T-helper 17 cell (primary cell): Measurements from ENCODE around the gene SP140. TPM values are rescaled to one million over a fixed set of nuclear protein-coding genes. Genes with fewer than 3 reads are reported as not detected.
"Not testable (repeated sequence)": the region's sequence is repeated elsewhere in the genome, so short reads cannot be mapped to it uniquely, and the experiment has no call there.

Experiments
- ATAC-seq: fragments of 150-1000 bp; cut with Tn5 transposase; 2 replicates; pipeline ENCODE4 v1.10.0; 2021; ENCODE audit warnings: mild to moderate bottlenecking, moderate library complexity
- DNase-seq, 3 donors: peaks; one replicate each; pipeline versions ENCODE4 v3.0.0 to v3.0.0-alpha.2; 2020 to 2021
- H3K9me3 ChIP-seq: one replicate; pipeline ENCODE4 v1.7.0; 2013; ENCODE audit warnings: low read length, mild to moderate bottlenecking; ENCODE audit not compliant: control insufficient read depth, poor library complexity, severe bottlenecking
- H3K27ac Mint-ChIP-seq: one replicate; pipeline ENCODE4 v1.8.0; 2022; ENCODE audit warnings: mild to moderate bottlenecking, moderate library complexity, mixed read lengths
- H3K27me3 Mint-ChIP-seq: one replicate; pipeline ENCODE4 v1.8.0; 2022; ENCODE audit warnings: mixed read lengths
- H3K36me3 Mint-ChIP-seq: one replicate; pipeline ENCODE4 v1.8.0; 2022; ENCODE audit warnings: low read depth, mixed read lengths
- H3K4me1 Mint-ChIP-seq: one replicate; pipeline ENCODE4 v1.8.0; 2022; ENCODE audit warnings: mild to moderate bottlenecking, mixed read lengths
- H3K4me3 Mint-ChIP-seq: one replicate; pipeline ENCODE4 v1.8.0; 2022; ENCODE audit warnings: mild to moderate bottlenecking, moderate library complexity, mixed read lengths
- total RNA-seq, 4 donors: library from RNA in 2 of 4; stranded (reverse) in 2 of 4; gene quantifications; one replicate each; pipeline ENCODE4 v1.2.3 and lab custom pipeline; 2022 to 2026

SP140 gene
- total RNA-seq, 2 donors from 2014 or later = 67.2 to 68.2 TPM

GRCh38 chr2:230311634-230312033 lies 86.1 kb downstream of the SP140 start:
- H3K9me3 ChIP-seq, ATAC-seq, H3K27me3 Mint-ChIP-seq, DNase-seq, H3K4me3 Mint-ChIP-seq: not testable (repeated sequence)
- Mint-ChIP-seq H3K27ac (peak overlapping the region; percentile 79), H3K36me3 (peaks cover 10% of the 10 kb centered on the region), H3K4me1 (peaks cover 15% of the 10 kb centered on the region)

GRCh38 chr2:230312638-230313037 lies 87.1 kb downstream of the SP140 start:
- H3K9me3 ChIP-seq = no peaks in the 10 kb centered on the region
- Mint-ChIP-seq H3K4me3 (no peak overlapping the region), H3K36me3 (peaks cover 10% of the 10 kb centered on the region), H3K27me3 (no peaks in the 10 kb centered on the region), H3K27ac (no peak overlapping the region), H3K4me1 (peaks cover 21% of the 10 kb centered on the region)
- ATAC-seq = no peak
- no peak for DNase-seq

- ATAC-seq = no peak
- Mint-ChIP-seq H3K36me3 (peaks cover 10% of the 10 kb centered on the region), H3K27ac (peak overlapping the region; percentile 95), H3K27me3 (no peaks in the 10 kb centered on the region), H3K4me1 (peaks cover 47% of the 10 kb centered on the region), H3K4me3 (no peak overlapping the region)
- no peaks in the 10 kb centered on the region for H3K9me3 ChIP-seq
- DNase-seq = no peak
These were observed 91.8 kb downstream of the SP140 start for GRCh38 chr2:230317366-230317765.

GRCh38 chr2:230318190-230319121 lies 92.9 kb downstream of the SP140 start:
- H3K36me3 Mint-ChIP-seq = peaks cover 5% of the 10 kb centered on the region
- peak overlapping the region; percentile 95 for H3K27ac Mint-ChIP-seq
- DNase-seq (no peak), ATAC-seq (peak; percentile 35)
- peaks cover 51% of the 10 kb centered on the region for H3K4me1 Mint-ChIP-seq
- peak overlapping the region; percentile 90 for H3K4me3 Mint-ChIP-seq
- H3K9me3 ChIP-seq = no peaks in the 10 kb centered on the region
- H3K27me3 Mint-ChIP-seq = no peaks in the 10 kb centered on the region

- DNase-seq (peak in 2 of 3 donors; percentile 35 to 39), ATAC-seq (peak; percentile 96)
- Mint-ChIP-seq H3K4me1 (peaks cover 45% of the 10 kb centered on the region), H3K27me3 (no peaks in the 10 kb centered on the region), H3K36me3 (no peaks in the 10 kb centered on the region), H3K27ac (peak overlapping the region; percentile 95), H3K4me3 (peak overlapping the region; percentile 90)
- no peaks in the 10 kb centered on the region for H3K9me3 ChIP-seq
These were observed 93.8 kb downstream of the SP140 start for GRCh38 chr2:230319211-230319862.

- Mint-ChIP-seq H3K4me1 (peaks cover 50% of the 10 kb centered on the region), H3K27ac (no peak overlapping the region), H3K4me3 (no peak overlapping the region), H3K27me3 (no peaks in the 10 kb centered on the region), H3K36me3 (no peaks in the 10 kb centered on the region)
- H3K9me3 ChIP-seq = no peaks in the 10 kb centered on the region
- DNase-seq (no peak), ATAC-seq (no peak)
These were observed 95.5 kb downstream of the SP140 start for GRCh38 chr2:230321031-230321430.

GRCh38 chr2:230322561-230323384 lies 97.2 kb downstream of the SP140 start:
- H3K36me3 Mint-ChIP-seq = peaks cover 3% of the 10 kb centered on the region
- no peak overlapping the region for H3K4me3 Mint-ChIP-seq
- DNase-seq = no peak
- no peaks in the 10 kb centered on the region for H3K9me3 ChIP-seq
- no peak for ATAC-seq
- peaks cover 57% of the 10 kb centered on the region for H3K4me1 Mint-ChIP-seq
- H3K27ac Mint-ChIP-seq = no peak overlapping the region
- H3K27me3 Mint-ChIP-seq = no peaks in the 10 kb centered on the region

GRCh38 chr2:230323385-230324106 lies 98.0 kb downstream of the SP140 start:
- H3K27ac Mint-ChIP-seq = no peak overlapping the region
- no peak for DNase-seq
- no peaks in the 10 kb centered on the region for H3K27me3 Mint-ChIP-seq
- H3K36me3 Mint-ChIP-seq = peaks cover 3% of the 10 kb centered on the region
- ATAC-seq = no peak
- H3K4me1 Mint-ChIP-seq = peaks cover 54% of the 10 kb centered on the region
- H3K4me3 Mint-ChIP-seq = no peak overlapping the region
- H3K9me3 ChIP-seq = no peaks in the 10 kb centered on the region

GRCh38 chr2:230324503-230324902 lies 99.0 kb downstream of the SP140 start:
- no peaks in the 10 kb centered on the region for H3K9me3 ChIP-seq
- peaks cover 53% of the 10 kb centered on the region for H3K4me1 Mint-ChIP-seq
- H3K36me3 Mint-ChIP-seq = peaks cover 6% of the 10 kb centered on the region
- ATAC-seq (no peak), DNase-seq (no peak)
- no peak overlapping the region for H3K27ac Mint-ChIP-seq
- H3K27me3 Mint-ChIP-seq = no peaks in the 10 kb centered on the region
- H3K4me3 Mint-ChIP-seq = no peak overlapping the region

GRCh38 chr2:230325316-230326243 lies 100.0 kb downstream of the SP140 start:
- Mint-ChIP-seq H3K4me1 (peaks cover 61% of the 10 kb centered on the region), H3K36me3 (peaks cover 11% of the 10 kb centered on the region), H3K27ac (peak overlapping the region; percentile 99), H3K4me3 (peak overlapping the region; percentile 96), H3K27me3 (no peaks in the 10 kb centered on the region)
- H3K9me3 ChIP-seq = no peaks in the 10 kb centered on the region
- no peak for DNase-seq
- no peak for ATAC-seq

- no peaks in the 10 kb centered on the region for H3K27me3 Mint-ChIP-seq
- peaks cover 11% of the 10 kb centered on the region for H3K36me3 Mint-ChIP-seq
- peaks cover 58% of the 10 kb centered on the region for H3K4me1 Mint-ChIP-seq
These were observed 101.2 kb downstream of the SP140 start, which contains the start of gene SP140L for GRCh38 chr2:230326453-230327417. TSS of gene SP140L (plus strand) at chr2:230327193. CDS start at chr2:230327270, 77 bp downstream.

More at GRCh38 chr2:230326453-230327417, 101.2 kb downstream of the SP140 start, which contains the start of gene SP140L:
- peak; percentile 54 to 70 (median 57) for DNase-seq
- Mint-ChIP-seq H3K27ac (peak within 1 kb of the TSS; percentile 99), H3K4me3 (peak within 1 kb of the TSS; percentile 96)
- ATAC-seq = peak; percentile 99
- H3K9me3 ChIP-seq = no peaks in the 10 kb centered on the region
